Uterus (tissue), 2 donors: ENCODE results near the gene DCBLD2.

Experiments
- POLR2A ChIP-seq, 2 donors: fragments of 450-650 bp; IDR thresholded peaks; one replicate each; pipeline ENCODE4 v1.6.1; 2016; ENCODE audit warnings: antibody characterized with exemption in 2 of 2, mild to moderate bottlenecking in 1 of 2, moderate library complexity in 1 of 2
- TF ChIP-seq, protein P1 (sequence below), 4 experiments: fragments of 200-600 bp in 2 of 4; fragments of 450-650 bp in 2 of 4; sonication (generic) in 2 of 4; IDR thresholded peaks; one replicate each; pipeline ENCODE4 v1.5.1; 2016 to 2019; ENCODE audit warnings: antibody characterized with exemption in 4 of 4, mild to moderate bottlenecking in 2 of 4, moderate library complexity in 1 of 4

DNA sequence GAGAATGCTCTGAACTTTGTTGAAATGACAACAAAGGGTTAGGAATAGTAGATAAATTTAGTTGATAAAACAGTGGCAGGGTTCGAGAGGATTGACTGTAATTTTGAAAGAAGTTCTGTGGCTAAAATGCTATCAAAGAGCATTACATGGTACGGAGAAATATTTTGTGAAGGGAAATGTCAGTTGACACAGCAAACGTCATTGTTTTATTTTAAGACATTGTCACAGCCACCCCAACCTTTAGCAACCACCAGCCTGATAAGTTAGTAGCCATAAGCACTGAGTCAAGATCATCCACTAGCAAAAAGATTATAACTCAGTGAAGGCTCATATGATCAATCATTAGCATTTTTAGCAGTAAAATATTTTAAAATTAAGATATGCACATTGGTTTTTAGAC is 147.0 kb downstream of the DCBLD2 start:
- TF ChIP-seq, protein P1, sequence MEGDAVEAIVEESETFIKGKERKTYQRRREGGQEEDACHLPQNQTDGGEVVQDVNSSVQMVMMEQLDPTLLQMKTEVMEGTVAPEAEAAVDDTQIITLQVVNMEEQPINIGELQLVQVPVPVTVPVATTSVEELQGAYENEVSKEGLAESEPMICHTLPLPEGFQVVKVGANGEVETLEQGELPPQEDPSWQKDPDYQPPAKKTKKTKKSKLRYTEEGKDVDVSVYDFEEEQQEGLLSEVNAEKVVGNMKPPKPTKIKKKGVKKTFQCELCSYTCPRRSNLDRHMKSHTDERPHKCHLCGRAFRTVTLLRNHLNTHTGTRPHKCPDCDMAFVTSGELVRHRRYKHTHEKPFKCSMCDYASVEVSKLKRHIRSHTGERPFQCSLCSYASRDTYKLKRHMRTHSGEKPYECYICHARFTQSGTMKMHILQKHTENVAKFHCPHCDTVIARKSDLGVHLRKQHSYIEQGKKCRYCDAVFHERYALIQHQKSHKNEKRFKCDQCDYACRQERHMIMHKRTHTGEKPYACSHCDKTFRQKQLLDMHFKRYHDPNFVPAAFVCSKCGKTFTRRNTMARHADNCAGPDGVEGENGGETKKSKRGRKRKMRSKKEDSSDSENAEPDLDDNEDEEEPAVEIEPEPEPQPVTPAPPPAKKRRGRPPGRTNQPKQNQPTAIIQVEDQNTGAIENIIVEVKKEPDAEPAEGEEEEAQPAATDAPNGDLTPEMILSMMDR (IDR thresholded peaks at IDR 0.05): no peak
- no peak for TF ChIP-seq POLR2A (IDR thresholded peaks at IDR 0.05)
